NCI-H526 treated with DMSO at 0.1 percent for 48 hours (cell line): ENCODE results near the gene FKBP9.
A peak's percentile ranks its signal among the peaks of the same experiment; 100 is the strongest.
"Not testable (repeated sequence)": the region's sequence is repeated elsewhere in the genome, so short reads cannot be mapped to it uniquely, and the experiment has no call there.

Experiments
- DNase-seq: peaks from one replicate; lab custom pipeline; 2025; lab: John Stamatoyannopoulos, UW

Gene FKBP9

GRCh38 chr7:32957326-32958045 is at the start of gene FKBP9:
Gene FKBP9, plus strand, starts transcription at chr7:32957440. Its CDS starts 134 bp downstream, at chr7:32957574.
- peak; percentile 68 for DNase-seq

GRCh38 chr7:32910195-32910594 is 47.0 kb upstream of the FKBP9 start:
- no peak for DNase-seq

GRCh38 chr7:32914184-32914583 is 43.1 kb upstream of the FKBP9 start:
- no peak for DNase-seq

- DNase-seq, result no peak
Measured at GRCh38 chr7:32915041-32915536, 42.2 kb upstream of the FKBP9 start.

- no peak for DNase-seq
Measured at GRCh38 chr7:32916006-32916405, 41.2 kb upstream of the FKBP9 start.

- not testable (repeated sequence) for DNase-seq
Measured at GRCh38 chr7:32916994-32917393, 40.2 kb upstream of the FKBP9 start.

GRCh38 chr7:32921896-32922295 is 35.3 kb upstream of the FKBP9 start:
- no peak for DNase-seq

- DNase-seq, result no peak
Measured at GRCh38 chr7:32928785-32929298, 28.4 kb upstream of the FKBP9 start.

- no peak for DNase-seq
Measured at GRCh38 chr7:32929430-32930143, 27.7 kb upstream of the FKBP9 start.

- no peak for DNase-seq
Measured at GRCh38 chr7:32930378-32930777, 26.9 kb upstream of the FKBP9 start.

- no peak for DNase-seq
Measured at GRCh38 chr7:32935558-32935957, 21.7 kb upstream of the FKBP9 start.

- DNase-seq, result no peak
Measured at GRCh38 chr7:32936689-32937088, 20.6 kb upstream of the FKBP9 start.

GRCh38 chr7:32937344-32938174 is 19.7 kb upstream of the FKBP9 start:
- no peak for DNase-seq

- DNase-seq, result peak; percentile 66
Measured at GRCh38 chr7:32941181-32941580, 16.1 kb upstream of the FKBP9 start.

GRCh38 chr7:32941681-32942414 is 15.4 kb upstream of the FKBP9 start:
- DNase-seq, result peak; percentile 95

GRCh38 chr7:32942415-32943251 is 14.6 kb upstream of the FKBP9 start:
- peak; percentile 74 for DNase-seq

- DNase-seq, result peak; percentile 71
Measured at GRCh38 chr7:32943252-32944030, 13.8 kb upstream of the FKBP9 start.

- no peak for DNase-seq
Measured at GRCh38 chr7:32947420-32947983, 9.7 kb upstream of the FKBP9 start.

GRCh38 chr7:32948202-32948601 is 9.0 kb upstream of the FKBP9 start:
- no peak for DNase-seq
